Measurements from ENCODE around the gene PSMF1. TPM values are rescaled to one million over a fixed set of nuclear protein-coding genes. Genes with fewer than 3 reads are reported as not detected.

Gene PSMF1
- polyA plus RNA-seq, 1 experiment, result 154 TPM

DNA sequence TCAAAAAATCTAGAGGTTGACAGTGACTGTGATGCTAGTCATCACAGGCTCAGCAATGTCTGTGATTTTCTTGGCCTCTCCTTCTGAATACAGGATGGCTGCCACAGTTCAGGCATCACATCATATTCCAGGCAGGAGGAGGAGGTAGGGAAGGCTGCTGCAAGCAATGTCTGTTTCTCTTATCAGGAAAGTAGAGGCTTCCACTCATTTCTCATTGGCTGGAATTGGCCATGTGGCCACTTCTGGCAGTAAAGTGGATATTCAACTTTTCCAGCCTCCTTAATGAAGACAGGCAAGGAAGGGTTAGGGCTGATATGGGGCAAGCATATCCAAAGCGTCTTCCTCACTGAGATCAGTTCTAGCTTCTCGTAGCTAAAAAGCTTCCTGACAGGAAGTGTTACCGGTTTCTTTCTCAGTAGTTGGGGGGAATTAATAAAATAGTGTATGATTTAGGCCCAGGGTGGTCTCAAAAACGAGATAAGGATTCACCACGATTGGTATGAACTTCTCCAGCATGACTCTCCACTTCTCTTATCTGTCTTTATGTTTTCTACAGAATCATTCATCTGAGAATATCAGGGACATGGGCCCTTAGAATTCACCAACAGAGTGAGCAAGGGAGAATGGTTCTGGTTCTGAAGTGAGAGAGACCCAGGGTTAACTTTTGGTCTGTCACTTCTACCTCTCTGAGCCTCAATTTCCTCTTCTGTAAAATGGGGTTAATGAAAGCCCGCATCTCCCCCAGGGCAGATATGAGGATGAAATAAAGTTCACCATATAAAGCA lies 32.7 kb upstream of the PSMF1 start:
- no peak for DNase-seq (ENCODE audit: low read depth)
- Histone ChIP-seq H3K27me3 (ENCODE audit: control insufficient read depth, insufficient read depth, low read length) (no peaks in the 10 kb centered on the region), H3K4me3 (ENCODE audit: low read depth, low read length) (no peak overlapping the region), H3K36me3 (ENCODE audit: control insufficient read depth, insufficient read depth, low read length) (no peaks in the 10 kb centered on the region)
- CTCF ChIA-PET, result no interaction called here
- POLR2A ChIA-PET, result no interaction called here
- TF ChIP-seq, protein P1, sequence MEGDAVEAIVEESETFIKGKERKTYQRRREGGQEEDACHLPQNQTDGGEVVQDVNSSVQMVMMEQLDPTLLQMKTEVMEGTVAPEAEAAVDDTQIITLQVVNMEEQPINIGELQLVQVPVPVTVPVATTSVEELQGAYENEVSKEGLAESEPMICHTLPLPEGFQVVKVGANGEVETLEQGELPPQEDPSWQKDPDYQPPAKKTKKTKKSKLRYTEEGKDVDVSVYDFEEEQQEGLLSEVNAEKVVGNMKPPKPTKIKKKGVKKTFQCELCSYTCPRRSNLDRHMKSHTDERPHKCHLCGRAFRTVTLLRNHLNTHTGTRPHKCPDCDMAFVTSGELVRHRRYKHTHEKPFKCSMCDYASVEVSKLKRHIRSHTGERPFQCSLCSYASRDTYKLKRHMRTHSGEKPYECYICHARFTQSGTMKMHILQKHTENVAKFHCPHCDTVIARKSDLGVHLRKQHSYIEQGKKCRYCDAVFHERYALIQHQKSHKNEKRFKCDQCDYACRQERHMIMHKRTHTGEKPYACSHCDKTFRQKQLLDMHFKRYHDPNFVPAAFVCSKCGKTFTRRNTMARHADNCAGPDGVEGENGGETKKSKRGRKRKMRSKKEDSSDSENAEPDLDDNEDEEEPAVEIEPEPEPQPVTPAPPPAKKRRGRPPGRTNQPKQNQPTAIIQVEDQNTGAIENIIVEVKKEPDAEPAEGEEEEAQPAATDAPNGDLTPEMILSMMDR (IDR thresholded peaks at IDR 0.05; ENCODE audit: insufficient read depth, low read depth, low read length), result no peak

DNA sequence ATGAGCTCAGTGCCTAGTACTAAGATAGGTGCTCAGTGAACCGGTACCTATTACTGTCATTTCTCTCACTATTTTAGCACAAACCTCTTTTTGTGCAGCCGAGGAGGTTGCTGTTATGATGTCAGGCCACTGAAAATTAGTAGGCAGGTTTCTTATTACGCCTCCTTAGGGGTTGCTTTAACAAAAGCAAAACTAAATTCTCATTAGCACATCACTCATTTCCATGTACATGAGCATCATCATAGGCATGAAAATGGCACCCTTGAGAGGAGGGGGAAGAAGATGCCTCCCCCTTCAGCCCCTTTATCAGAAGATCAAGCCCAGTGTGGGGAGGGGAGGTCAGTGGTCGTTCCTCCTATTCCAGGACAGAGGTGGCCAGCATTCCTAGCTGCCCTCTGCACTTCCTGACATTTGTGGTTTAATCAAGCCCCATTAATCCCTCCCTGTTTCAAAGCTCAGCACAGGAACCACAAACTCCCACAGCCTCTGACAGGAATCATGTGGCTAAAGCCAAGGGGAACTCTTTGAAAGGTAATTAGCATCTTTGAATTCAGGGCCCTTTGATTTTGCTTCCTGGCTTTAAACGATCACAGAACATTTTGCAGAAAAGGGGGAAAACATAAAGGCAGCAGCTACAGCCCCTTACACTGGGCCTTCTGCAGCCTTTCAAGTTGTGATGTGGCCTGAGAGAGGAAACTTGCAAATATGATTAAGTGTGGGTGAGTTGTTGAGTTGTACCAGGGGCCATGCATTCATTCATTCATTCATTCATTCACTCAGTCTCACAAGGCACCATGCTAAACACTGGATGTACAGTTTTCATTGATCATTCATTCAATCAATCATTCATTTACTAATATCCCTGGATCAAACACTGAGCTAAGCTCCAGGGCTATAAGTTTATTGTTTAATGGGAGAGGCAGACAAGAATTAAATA lies 31.9 kb upstream of the PSMF1 start:
- H3K36me3 ChIP-seq (ENCODE audit: control insufficient read depth, insufficient read depth, low read length), result no peaks in the 10 kb centered on the region
- no peaks in the 10 kb centered on the region for H3K27me3 ChIP-seq (ENCODE audit: control insufficient read depth, insufficient read depth, low read length)
- no peak for DNase-seq (ENCODE audit: low read depth)
- H3K4me3 ChIP-seq (ENCODE audit: low read depth, low read length), result no peak overlapping the region
- ChIA-PET POLR2A (no interaction called here), CTCF (interaction anchor here (3.0 kb wide), 1 partner anchor 21 kb away, joined by 9 read pairs; no protein-coding TSS in a partner anchor)
- TF ChIP-seq, protein P1 (IDR thresholded peaks at IDR 0.05; ENCODE audit: insufficient read depth, low read depth, low read length), result no peak

DNA sequence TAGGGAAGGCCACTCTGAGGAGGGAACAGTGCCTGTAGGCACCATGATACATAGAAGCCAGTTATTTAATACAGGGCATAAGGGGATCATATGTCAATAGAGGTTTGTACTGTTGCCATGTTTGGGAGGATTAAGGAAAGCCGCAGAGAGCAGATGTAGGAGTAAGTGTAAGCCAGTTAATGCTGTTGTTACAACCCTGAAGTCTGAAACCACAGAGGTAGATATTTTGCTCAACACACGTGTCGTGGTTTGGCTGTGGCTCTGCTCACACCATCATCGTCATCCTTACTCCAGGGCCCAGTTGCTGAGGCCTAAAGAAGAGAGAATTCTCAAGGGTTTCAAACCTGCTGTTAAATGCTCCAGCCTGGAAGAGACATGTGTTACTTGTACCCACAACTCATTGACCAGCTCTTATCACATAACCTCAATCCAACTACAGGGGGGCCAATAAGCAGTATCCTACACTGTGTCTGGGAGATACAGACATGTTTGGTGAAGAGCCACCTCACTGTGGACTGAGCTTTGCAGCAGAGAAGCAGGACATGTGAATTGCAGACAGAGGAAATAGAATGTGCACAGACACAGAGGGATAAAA lies 31.0 kb upstream of the PSMF1 start:
- no peak for DNase-seq (ENCODE audit: low read depth)
- TF ChIP-seq, protein P1 (IDR thresholded peaks at IDR 0.05; ENCODE audit: insufficient read depth, low read depth, low read length), result no peak
- Histone ChIP-seq H3K36me3 (ENCODE audit: control insufficient read depth, insufficient read depth, low read length) (no peaks in the 10 kb centered on the region), H3K27me3 (ENCODE audit: control insufficient read depth, insufficient read depth, low read length) (no peaks in the 10 kb centered on the region), H3K4me3 (ENCODE audit: low read depth, low read length) (no peak overlapping the region)
- POLR2A ChIA-PET, result no interaction called here
- CTCF ChIA-PET, result interaction anchor here (3.0 kb wide), 1 partner anchor 20 kb away, joined by 9 read pairs; no protein-coding TSS in a partner anchor

DNA sequence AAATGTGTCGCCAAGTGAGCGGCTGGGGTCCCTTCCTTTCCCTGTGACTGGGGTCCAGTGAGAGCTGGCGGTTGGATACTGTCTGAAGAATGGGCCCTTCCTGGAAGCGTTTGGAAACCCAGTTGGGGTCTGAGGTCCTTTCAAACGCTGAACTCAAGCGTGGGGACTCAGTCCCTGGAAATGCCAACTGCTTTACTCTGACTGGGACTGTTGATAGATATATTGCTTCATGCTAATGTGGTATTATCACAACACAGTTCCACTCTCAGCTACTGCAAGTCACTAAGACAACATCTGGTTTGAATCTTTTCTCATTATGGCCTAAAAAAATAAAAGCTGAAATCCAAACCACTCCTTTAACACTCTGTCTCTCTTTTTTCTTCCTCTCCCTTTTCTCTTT lies 23.7 kb upstream of the PSMF1 start:
- ChIA-PET POLR2A (no interaction called here), CTCF (interaction anchor here (4.4 kb wide), 1 partner anchor 14 kb away, joined by 24 read pairs; no protein-coding TSS in a partner anchor)
- Histone ChIP-seq H3K4me3 (ENCODE audit: low read depth, low read length) (no peak overlapping the region), H3K36me3 (ENCODE audit: control insufficient read depth, insufficient read depth, low read length) (no peaks in the 10 kb centered on the region), H3K27me3 (ENCODE audit: control insufficient read depth, insufficient read depth, low read length) (peaks cover 3% of the 10 kb centered on the region; the same call in 1 of the 2 replicates)
- DNase-seq (ENCODE audit: low read depth), result no peak
- TF ChIP-seq, protein P1 (IDR thresholded peaks at IDR 0.05; ENCODE audit: insufficient read depth, low read depth, low read length), result no peak

DNA sequence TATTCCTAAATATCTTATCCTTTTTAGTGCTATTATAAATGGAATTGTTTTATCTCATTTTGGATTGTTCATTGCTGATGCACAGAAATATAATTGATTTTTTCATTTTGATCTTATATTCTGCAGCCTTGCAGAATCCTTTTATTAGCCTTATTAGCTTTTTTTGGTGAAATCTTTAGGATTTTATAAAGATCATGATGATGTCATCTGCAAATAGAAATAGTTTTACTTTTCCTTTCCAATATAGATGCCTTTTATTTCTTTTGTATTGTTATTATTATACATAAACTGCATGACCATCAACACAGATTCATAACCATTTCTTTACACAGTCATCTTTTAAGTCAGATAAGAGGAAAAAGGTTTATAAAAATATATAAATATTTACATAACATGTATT lies 16.9 kb upstream of the PSMF1 start:
- TF ChIP-seq, protein P1 (IDR thresholded peaks at IDR 0.05; ENCODE audit: insufficient read depth, low read depth, low read length), result no peak
- CTCF ChIA-PET, result no interaction called here
- Histone ChIP-seq H3K27me3 (ENCODE audit: control insufficient read depth, insufficient read depth, low read length) (peaks cover 3% of the 10 kb centered on the region; the same call in 1 of the 2 replicates), H3K4me3 (ENCODE audit: low read depth, low read length) (no peak overlapping the region), H3K36me3 (ENCODE audit: control insufficient read depth, insufficient read depth, low read length) (no peaks in the 10 kb centered on the region)
- POLR2A ChIA-PET, result no interaction called here
- DNase-seq (ENCODE audit: low read depth), result no peak
